H1 (cell line): ENCODE results near the gene PIK3C2G. TPM values are rescaled to one million over a fixed set of nuclear protein-coding genes. Genes with fewer than 3 reads are reported as not detected.

Source experiments
- EZH2 ChIP-seq: fragments of 200-600 bp; sonication (generic); IDR thresholded peaks from 2 replicates; pipeline ENCODE4 v1.7.1; 2012; ENCODE audit warnings: low read depth, mild to moderate bottlenecking, moderate library complexity, low read length, inconsistent platforms; ENCODE audit not compliant: severe bottlenecking
- HDAC2 ChIP-seq, 2 experiments: fragments of 300-600 bp in 1 of 2; sonication (generic) in 1 of 2; IDR thresholded peaks; 2 replicates each; pipeline ENCODE4 v1.6.1; 2011 to 2012; ENCODE audit warnings: low read depth in 2 of 2, low read length in 2 of 2, mild to moderate bottlenecking in 2 of 2, moderate library complexity in 2 of 2, borderline replicate concordance in 1 of 2, inconsistent platforms in 1 of 2
- RNF2 ChIP-seq: fragments of 200-900, 300-1000 bp; sonication (generic); IDR thresholded peaks from 2 replicates; pipeline ENCODE4 v1.7.1; 2016; ENCODE audit warnings: borderline replicate concordance, low read depth, mild to moderate bottlenecking, antibody characterized with exemption, low read length; ENCODE audit not compliant: poor library complexity, severe bottlenecking; ENCODE audit errors: missing control alignments
- SP1 ChIP-seq: IDR thresholded peaks from 2 replicates; pipeline ENCODE4 v1.6.1; 2011; ENCODE audit warnings: low read depth, low read length
- polyA plus RNA-seq, 7 experiments: library from polyadenylated mRNA; depleted of rRNA in 3 of 7; stranded (reverse) in 5 of 7; unstranded in 2 of 7; fragments of >200 nt in 5 of 7; fragments of 200-250 nt in 2 of 7; gene quantifications; 1 replicate in 5 of 7; 2 replicates in 1 of 7; 4 replicates in 1 of 7; pipeline versions ENCODE4 v1.2.1 to v1.2.3, GENCODE V29; 2011 to 2013; ENCODE audit warnings: missing spikeins in 2 of 7, mixed read lengths in 2 of 7
- total RNA-seq: library from RNA; stranded (reverse); fragmentation: NEBNext Ultra II Directional; extraction: Animal tissue kit (Norgen Biotek cat#: 25700); gene quantifications from 2 replicates; pipeline ENCODE4 v1.2.1, GENCODE V29; 2021

PIK3C2G gene
- total and polyA plus RNA-seq, 2 of the 8 experiments (the other 6 are each of a cell fraction or from before 2014, with no cell fraction given) = not detected

DNA sequence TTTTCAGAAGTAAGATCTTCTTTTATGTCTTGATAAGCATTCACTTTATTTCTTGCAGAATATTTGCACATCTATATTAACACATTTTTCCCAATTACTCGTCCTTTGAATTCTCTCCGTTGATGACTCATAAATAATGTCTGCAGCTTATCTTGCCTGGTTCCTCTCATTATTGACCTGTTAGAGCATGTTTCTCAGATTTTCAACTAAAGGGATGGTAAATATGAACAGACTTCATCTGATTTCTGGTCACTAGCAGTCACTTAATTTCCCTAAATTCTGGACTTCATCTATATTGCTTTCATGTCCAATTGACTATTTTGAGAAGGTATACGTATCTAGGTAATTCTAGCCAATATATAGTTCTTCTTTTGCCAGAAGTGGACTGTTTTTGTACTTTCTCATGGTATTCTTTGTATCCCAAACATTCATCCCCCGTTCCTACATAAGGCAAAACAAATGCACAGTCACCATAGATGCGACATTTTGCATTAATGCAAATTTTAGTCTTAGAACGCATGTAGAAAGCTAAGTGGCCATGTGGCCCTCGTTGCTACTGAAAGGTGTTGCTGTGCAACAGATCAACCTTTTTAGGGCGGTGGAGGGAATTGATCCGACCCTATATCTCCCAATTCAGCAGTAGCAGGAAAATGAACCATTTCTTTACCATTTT is 6.2 kb downstream of the PIK3C2G start (continued):
- TF ChIP-seq EZH2 (no peak), RNF2 (no peak), SP1 (no peak), HDAC2 (IDR thresholded peaks at IDR 0.05; ENCODE audit: borderline replicate concordance in 1 of 2, low read depth in 2 of 2, low read length in 2 of 2) (no peak)
